ENCODE results near the gene NDFIP1.

- TF ChIP-seq CBX5 (IDR thresholded peaks at IDR 0.05; ENCODE audit: low read depth, low read length) = no peak
- no peak for TF ChIP-seq CHD1 (IDR thresholded peaks at IDR 0.05; ENCODE audit: low read depth, low read length)
- TF ChIP-seq SIN3A (conservative IDR thresholded peaks at IDR 0.05 in 1 of 2, IDR thresholded peaks at IDR 0.05 in 1 of 2; ENCODE audit: low read depth in 1 of 2, low read length in 2 of 2) = no peak
- TF ChIP-seq EZH2 (IDR thresholded peaks at IDR 0.05; ENCODE audit: low read depth, low read length, severe bottlenecking) = no peak
- TF ChIP-seq SAP30 (IDR thresholded peaks at IDR 0.05; ENCODE audit: insufficient read depth, insufficient replicate concordance, low read length) = no peak
- no peak for TF ChIP-seq NANOG (IDR thresholded peaks at IDR 0.05; ENCODE audit: insufficient read depth, low read depth, low read length, poor library complexity, severe bottlenecking)
- no peak for TF ChIP-seq YY1 (IDR thresholded peaks at IDR 0.05; ENCODE audit: low read depth, low read length)
- TF ChIP-seq, protein P1, sequence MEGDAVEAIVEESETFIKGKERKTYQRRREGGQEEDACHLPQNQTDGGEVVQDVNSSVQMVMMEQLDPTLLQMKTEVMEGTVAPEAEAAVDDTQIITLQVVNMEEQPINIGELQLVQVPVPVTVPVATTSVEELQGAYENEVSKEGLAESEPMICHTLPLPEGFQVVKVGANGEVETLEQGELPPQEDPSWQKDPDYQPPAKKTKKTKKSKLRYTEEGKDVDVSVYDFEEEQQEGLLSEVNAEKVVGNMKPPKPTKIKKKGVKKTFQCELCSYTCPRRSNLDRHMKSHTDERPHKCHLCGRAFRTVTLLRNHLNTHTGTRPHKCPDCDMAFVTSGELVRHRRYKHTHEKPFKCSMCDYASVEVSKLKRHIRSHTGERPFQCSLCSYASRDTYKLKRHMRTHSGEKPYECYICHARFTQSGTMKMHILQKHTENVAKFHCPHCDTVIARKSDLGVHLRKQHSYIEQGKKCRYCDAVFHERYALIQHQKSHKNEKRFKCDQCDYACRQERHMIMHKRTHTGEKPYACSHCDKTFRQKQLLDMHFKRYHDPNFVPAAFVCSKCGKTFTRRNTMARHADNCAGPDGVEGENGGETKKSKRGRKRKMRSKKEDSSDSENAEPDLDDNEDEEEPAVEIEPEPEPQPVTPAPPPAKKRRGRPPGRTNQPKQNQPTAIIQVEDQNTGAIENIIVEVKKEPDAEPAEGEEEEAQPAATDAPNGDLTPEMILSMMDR (IDR thresholded peaks at IDR 0.05; ENCODE audit: control extremely low read depth in 1 of 3, insufficient read depth in 1 of 3, low read depth in 1 of 3, low read length in 3 of 3) = no peak
- TF ChIP-seq FOSL1 (IDR thresholded peaks at IDR 0.05; ENCODE audit: insufficient read depth, low read depth, low read length) = no peak
- TF ChIP-seq SIX5 (IDR thresholded peaks at IDR 0.05; ENCODE audit: low read depth, low read length) = no peak
- TF ChIP-seq POLR2AphosphoS5 (IDR thresholded peaks at IDR 0.05; ENCODE audit: low read depth, low read length) = no peak
- no peak for TF ChIP-seq EP300 (IDR thresholded peaks at IDR 0.05; ENCODE audit: borderline replicate concordance in 1 of 2, low read depth in 2 of 2, low read length in 2 of 2)
- TF ChIP-seq RNF2 (IDR thresholded peaks at IDR 0.05; ENCODE audit: borderline replicate concordance, low read depth, low read length, missing control alignments, poor library complexity, severe bottlenecking) = no peak
- no peak for TF ChIP-seq SRF (IDR thresholded peaks at IDR 0.05; ENCODE audit: low read depth, low read length)
Observed at GRCh38 chr5:142087920-142088679, 20.5 kb upstream of the NDFIP1 start.
